GM18519 (cell line): Measurements from ENCODE around the gene SLC25A24.
"Not testable (repeated sequence)": the region's sequence is repeated elsewhere in the genome, so short reads cannot be mapped to it uniquely, and the experiment has no call there.

Source experiments
- ATAC-seq: cut with Tn5 transposase; IDR thresholded peaks from one replicate; pipeline ENCODE4 v1.9.1; 2021; ENCODE audit warnings: mild to moderate bottlenecking, moderate library complexity; ENCODE audit not compliant: unreplicated experiment, low FRiP score

Gene SLC25A24

GRCh38 chr1:108199781-108200686 is at the start of gene SLC25A24:
Gene SLC25A24 (minus strand): TSS chr1:108200343. CDS start chr1:108200138, 205 bp downstream.
- peak; percentile 66 for ATAC-seq

GRCh38 chr1:108243976-108244375 is 43.8 kb upstream of the SLC25A24 start, which contains the start of gene NBPF4:
Gene NBPF4 (minus strand): TSS chr1:108244076. CDS start chr1:108243761, 315 bp downstream.
- ATAC-seq, result not testable (repeated sequence)

- not testable (repeated sequence) for ATAC-seq
These were observed 39.3 kb upstream of the SLC25A24 start for GRCh38 chr1:108239426-108239825.

DNA sequence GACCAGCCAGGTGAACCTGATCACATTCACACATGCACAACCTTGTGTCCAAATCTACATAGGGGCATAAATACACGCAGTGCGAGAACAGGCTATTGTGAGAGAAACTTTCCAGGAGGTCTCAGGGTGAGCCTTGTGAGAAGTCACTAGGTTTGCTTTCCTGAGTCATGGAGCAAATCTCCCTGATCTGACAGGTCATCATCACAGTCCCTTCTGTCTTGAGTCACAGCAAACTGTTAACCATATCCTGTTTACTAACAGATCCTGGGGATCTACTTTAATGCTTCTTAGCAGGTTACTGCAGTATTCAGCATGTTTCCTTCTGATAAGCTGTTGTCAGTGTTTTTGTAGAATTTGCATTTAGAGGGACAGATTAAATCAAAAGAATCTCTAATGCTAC is 35.2 kb upstream of the SLC25A24 start:
- not testable (repeated sequence) for ATAC-seq

- not testable (repeated sequence) for ATAC-seq
These were observed 32.0 kb upstream of the SLC25A24 start for GRCh38 chr1:108232183-108232582.

DNA sequence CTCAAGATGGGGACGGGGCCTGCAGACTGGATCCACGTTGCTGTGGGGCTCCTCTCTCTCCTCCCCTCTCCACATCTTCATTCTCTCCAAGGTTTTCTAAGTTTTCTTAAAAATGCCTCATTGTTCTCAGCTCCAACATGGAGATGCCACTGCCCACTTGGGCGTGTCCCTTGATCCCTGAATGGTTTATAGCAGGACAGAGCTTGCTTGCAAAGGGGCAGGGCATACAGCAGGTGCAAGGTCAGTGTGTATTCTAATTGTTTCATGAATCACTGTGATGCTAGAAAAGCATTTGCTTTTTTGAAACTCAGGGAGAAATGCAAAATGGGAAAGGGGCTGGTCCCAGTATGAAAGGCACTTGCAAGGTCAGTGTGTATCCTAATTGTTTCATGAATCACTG is 29.8 kb upstream of the SLC25A24 start:
- not testable (repeated sequence) for ATAC-seq

DNA sequence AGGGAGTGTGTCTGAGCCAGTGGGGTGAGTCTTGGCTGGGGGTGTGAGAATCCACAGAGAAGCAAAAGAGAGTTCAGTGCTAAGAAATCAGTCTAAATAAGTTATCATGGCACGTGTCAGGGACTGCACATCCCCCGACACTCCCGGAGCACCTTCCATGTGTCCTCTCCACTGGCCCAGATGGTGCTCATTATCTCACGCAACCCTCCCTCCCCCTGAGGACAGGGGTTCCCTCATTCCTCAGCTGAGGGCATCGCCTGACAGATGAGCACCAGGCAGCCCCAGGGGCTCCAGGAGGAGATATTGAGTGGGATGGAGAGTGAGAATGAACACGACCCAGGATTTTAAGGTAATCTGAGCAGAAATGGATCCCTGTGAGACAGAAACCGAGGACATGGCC is 27.6 kb upstream of the SLC25A24 start:
- not testable (repeated sequence) for ATAC-seq

GRCh38 chr1:108226855-108227254 is 26.7 kb upstream of the SLC25A24 start:
- not testable (repeated sequence) for ATAC-seq

- ATAC-seq, result not testable (repeated sequence)
These were observed 23.1 kb upstream of the SLC25A24 start for GRCh38 chr1:108223226-108223625.

GRCh38 chr1:108217515-108218174 is 17.5 kb upstream of the SLC25A24 start:
- ATAC-seq, result not testable (repeated sequence)

DNA sequence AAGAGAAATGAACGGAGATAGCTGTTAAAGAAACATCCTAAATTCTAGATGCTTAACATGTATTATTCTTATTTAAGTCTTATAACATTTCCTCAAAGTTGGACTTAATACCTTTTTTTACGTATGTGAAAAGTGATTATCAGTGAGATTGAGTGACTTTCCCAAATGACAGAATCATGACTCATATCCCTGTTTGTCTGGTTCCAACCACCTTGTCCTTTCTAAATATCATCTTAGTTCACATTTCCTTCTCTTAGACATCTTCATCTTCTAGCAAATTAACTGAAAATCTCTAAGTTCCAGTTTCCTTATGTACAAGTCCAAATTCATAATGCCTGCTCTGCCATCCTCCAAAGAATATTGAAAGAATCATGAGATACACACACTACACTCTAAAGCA is 16.9 kb upstream of the SLC25A24 start:
- ATAC-seq, result not testable (repeated sequence)

- ATAC-seq, result not testable (repeated sequence)
These were observed 16.1 kb upstream of the SLC25A24 start for GRCh38 chr1:108216028-108216890.

DNA sequence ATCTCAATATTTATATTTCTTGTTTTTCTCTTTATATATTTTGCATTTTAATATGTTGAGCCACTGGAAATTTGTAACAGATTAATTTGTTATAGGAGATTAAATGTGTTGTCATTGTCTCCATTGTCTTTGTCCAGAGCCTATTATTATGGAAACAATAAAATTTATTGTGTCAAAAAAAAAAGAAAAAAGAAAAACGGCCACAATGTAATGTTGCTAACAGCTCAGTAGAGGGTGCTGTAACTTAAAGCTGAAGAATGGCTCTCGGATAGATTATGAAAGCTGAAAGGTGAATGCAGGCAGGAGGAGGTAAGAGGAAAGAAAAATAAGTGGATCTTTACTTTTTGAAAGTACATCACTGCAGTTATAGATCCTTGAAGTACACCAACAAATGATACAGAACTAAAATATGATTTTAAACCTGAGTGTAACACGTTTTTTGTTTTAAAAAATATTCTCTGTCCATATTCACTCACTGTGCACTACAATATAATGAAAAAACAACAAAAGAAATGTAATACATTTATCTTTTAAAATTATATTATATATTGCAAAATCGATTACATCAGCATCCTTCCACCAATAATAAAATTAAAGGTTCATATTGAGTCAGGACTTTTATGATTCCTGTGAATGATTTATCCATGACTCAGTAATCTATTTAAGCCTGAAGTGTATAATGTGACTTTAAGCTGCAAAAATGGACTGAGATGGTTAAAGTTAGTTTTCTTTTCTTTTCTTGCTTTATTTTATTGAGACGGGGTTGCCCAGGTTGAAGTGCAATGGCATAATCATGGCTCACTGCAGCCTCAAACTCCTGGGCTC is 14.7 kb upstream of the SLC25A24 start:
- peak; percentile 58 for ATAC-seq

GRCh38 chr1:108211014-108211413 is 10.9 kb upstream of the SLC25A24 start:
- ATAC-seq, result no peak

DNA sequence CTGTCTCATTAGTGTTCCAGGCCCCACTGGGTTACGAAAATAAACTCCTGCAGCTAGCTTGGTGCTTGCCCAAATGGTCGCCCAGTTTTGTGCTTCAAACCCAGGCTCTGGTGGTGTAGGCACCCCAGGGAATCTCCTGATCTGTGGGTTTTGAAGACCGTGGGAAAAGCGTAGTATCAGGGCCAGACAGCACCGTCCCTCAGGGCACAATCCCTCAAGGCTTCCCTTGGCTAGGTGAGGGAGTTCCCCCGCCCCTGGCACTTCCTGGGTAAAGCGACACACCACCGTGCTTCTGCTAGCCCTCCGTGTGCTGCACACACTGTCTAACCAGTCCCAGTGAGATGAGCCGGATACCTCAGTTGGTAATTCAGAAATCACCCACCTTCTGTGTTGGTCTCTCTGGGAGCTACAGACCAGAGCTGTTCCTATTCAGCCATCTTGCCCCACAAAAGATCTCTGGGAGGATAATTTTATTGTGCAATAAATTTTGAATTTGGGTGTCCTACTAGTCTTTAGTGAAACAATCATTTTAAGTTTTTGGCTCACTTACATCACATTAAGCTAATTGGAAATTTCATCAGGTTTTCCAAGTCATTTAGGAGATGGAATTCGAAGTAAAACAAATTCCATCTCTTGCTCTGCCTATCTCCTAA is 9.4 kb upstream of the SLC25A24 start:
- no peak for ATAC-seq

GRCh38 chr1:108208724-108209446 is 8.7 kb upstream of the SLC25A24 start:
- ATAC-seq, result no peak

DNA sequence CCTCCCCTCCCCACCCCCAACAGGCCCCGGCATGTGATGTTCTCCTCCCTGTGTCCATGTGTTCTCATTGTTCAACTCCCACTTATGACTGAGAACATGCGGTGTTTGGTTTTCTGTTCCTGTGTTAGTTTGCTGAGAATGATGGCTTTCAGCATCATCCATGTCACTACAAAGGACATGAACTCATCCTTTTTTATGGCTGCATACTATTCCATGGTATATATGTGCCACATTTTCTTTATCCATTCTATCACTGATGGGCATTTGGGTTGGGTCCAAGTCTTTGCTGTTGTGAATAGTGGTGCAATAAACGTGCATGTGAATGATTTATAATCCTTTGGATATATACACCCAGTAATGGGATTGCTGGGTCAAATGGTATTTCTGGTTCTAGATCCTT is 3.4 kb upstream of the SLC25A24 start:
- not testable (repeated sequence) for ATAC-seq

GRCh38 chr1:108201687-108202086 is 1.5 kb upstream of the SLC25A24 start:
- ATAC-seq, result no peak
